Hepatocyte (in vitro differentiated cells): ENCODE measurements around the gene COPS6.

ENCODE experiments used
- CTCF ChIP-seq: fragments of 200-600 bp; sonication (generic); IDR thresholded peaks from 2 replicates; pipeline ENCODE4 v1.5.1; 2016; ENCODE audit warnings: antibody characterized with exemption, mild to moderate bottlenecking; ENCODE audit not compliant: poor library complexity
- EZH2 ChIP-seq: fragments of 200-600 bp; sonication (generic); IDR thresholded peaks from 2 replicates; pipeline ENCODE4 v1.6.1; 2016; ENCODE audit warnings: antibody characterized with exemption, mild to moderate bottlenecking, borderline replicate concordance

DNA sequence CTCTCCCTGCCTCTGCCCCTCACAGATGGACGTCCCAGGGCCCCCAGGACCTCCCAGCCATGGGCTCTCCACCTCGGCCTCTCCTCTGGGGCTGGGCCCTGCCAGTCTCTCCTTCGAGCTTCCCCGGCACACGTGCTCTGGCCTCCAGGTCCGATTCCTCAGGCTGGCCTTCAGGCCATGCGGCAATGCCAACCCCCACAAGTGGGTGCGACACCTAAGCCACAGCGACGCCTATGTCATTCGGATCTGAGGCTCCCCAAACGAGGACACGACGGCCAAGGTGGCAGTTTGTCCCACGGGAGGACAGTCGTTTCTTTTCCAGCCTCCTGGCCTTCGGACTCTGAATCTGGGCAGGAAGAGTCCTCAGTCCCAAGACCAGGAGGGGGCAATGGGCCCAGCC lies 17.9 kb downstream of the COPS6 start:
- TF ChIP-seq CTCF = no peak
- TF ChIP-seq EZH2 = no peak
